PC-9 (cell line): ENCODE measurements around the gene NBPF4.
"Not testable (repeated sequence)": the region's sequence is repeated elsewhere in the genome, so short reads cannot be mapped to it uniquely, and the experiment has no call there.

ENCODE experiments used
- CTCF ChIP-seq: fragments of 200-600 bp; sonication (generic); conservative IDR thresholded peaks from 2 replicates; pipeline ENCODE4 v1.6.1; 2017; ENCODE audit warnings: mixed run types, antibody characterized with exemption, mild to moderate bottlenecking, moderate library complexity
- EZH2 ChIP-seq: fragments of 200-600 bp; sonication (generic); IDR thresholded peaks from 2 replicates; pipeline ENCODE4 v1.8.0; 2017; ENCODE audit warnings: antibody characterized with exemption, low read depth

GRCh38 chr1:108229976-108230375 lies 13.9 kb downstream of the NBPF4 start:
- not testable (repeated sequence) for TF ChIP-seq CTCF, EZH2
